K562 (cell line): ENCODE measurements around the gene NEB. TPM values are rescaled to one million over a fixed set of nuclear protein-coding genes. Genes with fewer than 3 reads are reported as not detected.

Source experiments
- ESRRA ChIP-seq: fragments of 450-650 bp; IDR thresholded peaks from 2 replicates; pipeline ENCODE4 v1.6.1; 2014; ENCODE audit warnings: low read depth, mild to moderate bottlenecking, moderate library complexity, borderline replicate concordance
- FOXM1 ChIP-seq, 2 experiments: fragments of 450-650 bp in 1 of 2; sonication (generic) in 1 of 2; formaldehyde crosslinking in 1 of 2; IDR thresholded peaks; 2 replicates each; pipeline versions ENCODE4 v1.6.1 to v1.9.0; 2017 to 2022; ENCODE audit warnings: low read depth in 2 of 2, mild to moderate bottlenecking in 2 of 2, missing genetic modification reagents in 1 of 2, moderate library complexity in 1 of 2
- REST ChIP-seq, 2 experiments: fragments of 450-650 bp; formaldehyde crosslinking in 1 of 2; IDR thresholded peaks; 2 replicates each; pipeline versions ENCODE4 v1.4.0 to v1.6.1; 2014 to 2020; ENCODE audit warnings: mild to moderate bottlenecking in 2 of 2, borderline replicate concordance in 1 of 2, low read depth in 1 of 2
- TRIM24 ChIP-seq, 2 experiments: fragments of 450-650 bp; IDR thresholded peaks; 2 replicates each; pipeline ENCODE4 v1.6.1; 2016
- polyA plus RNA-seq, 8 experiments: library from polyadenylated mRNA; depleted of rRNA in 4 of 8; stranded (reverse) in 5 of 8; unstranded in 3 of 8; fragments of >200 nt; fragmentation: Nextera tagmentation in 2 of 8; fragmentation: Illumina TruSeq in 1 of 8; extraction: Ambion mirVana in 2 of 8; extraction: Trizol in 1 of 8; gene quantifications; 2 replicates each; pipeline versions ENCODE4 v1.2.1 to v1.2.3, GENCODE V29; 2011 to 2014; ENCODE audit warnings: inconsistent platforms in 1 of 8, missing spikeins in 1 of 8
- total RNA-seq, 7 experiments: library from RNA; depleted of rRNA in 6 of 7; stranded (reverse); fragments of >200 nt in 6 of 7; fragmentation: Illumina TruSeq in 2 of 7; extraction: Trizol in 2 of 7; gene quantifications; 2 replicates each; pipeline versions ENCODE4 v1.2.1 to v1.2.3, GENCODE V29; 2011 to 2021; ENCODE audit warnings: low replicate concordance in 1 of 7

NEB gene
- total and polyA plus RNA-seq, 9 of the 15 experiments (the other 6 are each of a cell fraction or from before 2014, with no cell fraction given): 1.7 to 3.8 (median 2.9) TPM

- TF ChIP-seq REST (IDR thresholded peaks at IDR 0.05; ENCODE audit: borderline replicate concordance) (no peak), REST (CRISPR knock-in tag; IDR thresholded peaks at IDR 0.05; ENCODE audit: low read depth) (no peak), FOXM1 (IDR thresholded peaks at IDR 0.05; ENCODE audit: low read depth) (no peak), FOXM1 (CRISPR knock-in tag; IDR thresholded peaks at IDR 0.05; ENCODE audit: low read depth) (no peak), ESRRA (no peak), TRIM24 (IDR thresholded peaks at IDR 0.05) (no peak)
Measured at GRCh38 chr2:151630372-151630771, 103.9 kb downstream of the NEB start (continued).
